NCI-H2029 treated with DMSO at 0.1 percent for 48 hours (cell line): ENCODE data around the gene CLEC11A.

Experiments
- DNase-seq: peaks from one replicate; lab custom pipeline; 2025; lab: John Stamatoyannopoulos, UW

The CLEC11A gene, protein sequence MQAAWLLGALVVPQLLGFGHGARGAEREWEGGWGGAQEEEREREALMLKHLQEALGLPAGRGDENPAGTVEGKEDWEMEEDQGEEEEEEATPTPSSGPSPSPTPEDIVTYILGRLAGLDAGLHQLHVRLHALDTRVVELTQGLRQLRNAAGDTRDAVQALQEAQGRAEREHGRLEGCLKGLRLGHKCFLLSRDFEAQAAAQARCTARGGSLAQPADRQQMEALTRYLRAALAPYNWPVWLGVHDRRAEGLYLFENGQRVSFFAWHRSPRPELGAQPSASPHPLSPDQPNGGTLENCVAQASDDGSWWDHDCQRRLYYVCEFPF

DNA sequence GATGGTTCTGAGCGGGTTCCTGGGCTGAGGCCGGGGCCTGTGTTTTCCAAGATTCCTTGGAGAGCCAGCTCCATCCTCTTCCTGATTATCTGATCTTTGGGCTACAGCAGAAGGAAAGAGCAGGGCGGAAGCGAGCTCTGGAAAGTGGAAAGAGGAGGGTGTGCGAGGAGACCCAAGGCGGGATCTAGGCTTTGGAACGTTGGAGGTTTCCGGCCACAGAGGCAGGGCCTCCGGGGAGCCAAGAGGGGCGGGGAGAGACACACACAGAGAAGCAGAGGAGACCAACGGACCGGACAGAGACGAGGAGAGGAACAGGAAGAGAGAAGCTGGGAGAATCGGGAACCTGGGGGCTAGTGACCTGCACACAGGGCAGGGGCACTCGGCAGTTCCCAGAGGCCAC lies at the start of gene CLEC11A:
Gene CLEC11A (plus strand): TSS at position 296 of the 400 bp plus-strand sequence. CDS start 162 bp downstream, outside the sequence.
- DNase-seq = no peak

DNA sequence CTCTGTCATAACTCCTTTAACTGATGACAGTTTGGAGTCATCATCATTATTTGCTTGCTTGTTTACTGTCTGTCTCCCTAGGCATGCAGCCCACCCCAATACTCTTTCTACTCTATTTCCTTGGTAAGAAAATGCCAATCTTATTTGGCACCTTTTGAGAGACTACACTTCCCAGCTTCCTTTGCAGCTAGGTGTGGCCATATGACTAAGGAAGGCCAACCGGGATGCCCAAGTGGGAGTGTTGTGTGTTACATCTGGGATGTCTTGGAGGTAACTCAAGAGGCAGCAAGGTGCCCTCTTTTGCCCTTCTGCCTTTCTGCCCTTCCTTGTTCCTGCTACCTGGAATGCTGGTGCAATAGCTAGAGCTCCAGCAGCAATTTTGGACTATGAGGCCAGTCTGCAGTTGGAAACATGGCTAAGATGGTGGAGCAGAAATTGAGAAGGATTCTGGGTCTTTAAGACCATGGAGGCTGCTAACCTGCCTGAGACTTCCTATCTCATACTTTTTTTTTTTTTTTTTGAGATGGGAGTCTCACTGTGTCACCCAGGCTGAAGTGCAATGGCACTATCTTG lies 46.5 kb upstream of the CLEC11A start:
- no peak for DNase-seq

DNA sequence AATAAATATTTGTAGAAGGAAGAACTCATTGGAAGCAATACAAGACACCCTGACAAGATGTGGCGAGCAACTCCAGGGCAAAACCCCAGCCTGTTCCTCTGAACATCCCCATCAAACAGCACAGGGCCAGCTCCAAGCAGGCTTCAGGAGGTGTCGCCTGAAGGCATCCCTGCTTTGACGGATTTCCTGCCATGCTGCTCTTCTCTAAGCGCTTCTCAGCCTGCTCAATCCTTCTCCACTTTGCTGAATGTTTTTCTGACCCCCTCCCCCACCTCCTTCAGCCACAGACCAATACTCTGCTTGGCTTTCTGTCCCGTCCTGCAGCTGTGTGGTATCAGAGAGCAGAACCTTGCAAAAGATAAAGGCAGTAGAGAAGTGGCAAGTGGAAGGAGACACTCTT lies 45.5 kb upstream of the CLEC11A start:
- no peak for DNase-seq

DNA sequence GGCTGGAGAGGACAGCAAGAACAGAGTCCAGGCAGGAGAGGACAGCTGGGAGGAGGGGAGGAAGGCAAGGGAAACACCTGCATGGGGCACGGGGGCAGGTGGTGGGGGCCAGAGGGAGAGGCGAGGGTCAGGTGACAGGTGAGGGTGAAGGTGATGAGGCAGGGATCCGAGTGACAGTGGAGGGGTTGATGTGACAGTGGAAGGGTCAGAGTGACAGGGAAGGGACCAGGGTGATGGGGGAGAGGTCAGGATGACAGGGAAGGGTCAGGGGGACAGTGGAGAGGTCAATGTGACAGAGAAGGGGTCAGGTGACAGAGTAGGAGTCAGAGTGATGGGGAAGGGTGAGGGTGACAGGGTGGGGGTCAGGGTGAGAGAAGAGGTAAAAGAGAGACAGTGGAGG lies 44.8 kb upstream of the CLEC11A start:
- no peak for DNase-seq

DNA sequence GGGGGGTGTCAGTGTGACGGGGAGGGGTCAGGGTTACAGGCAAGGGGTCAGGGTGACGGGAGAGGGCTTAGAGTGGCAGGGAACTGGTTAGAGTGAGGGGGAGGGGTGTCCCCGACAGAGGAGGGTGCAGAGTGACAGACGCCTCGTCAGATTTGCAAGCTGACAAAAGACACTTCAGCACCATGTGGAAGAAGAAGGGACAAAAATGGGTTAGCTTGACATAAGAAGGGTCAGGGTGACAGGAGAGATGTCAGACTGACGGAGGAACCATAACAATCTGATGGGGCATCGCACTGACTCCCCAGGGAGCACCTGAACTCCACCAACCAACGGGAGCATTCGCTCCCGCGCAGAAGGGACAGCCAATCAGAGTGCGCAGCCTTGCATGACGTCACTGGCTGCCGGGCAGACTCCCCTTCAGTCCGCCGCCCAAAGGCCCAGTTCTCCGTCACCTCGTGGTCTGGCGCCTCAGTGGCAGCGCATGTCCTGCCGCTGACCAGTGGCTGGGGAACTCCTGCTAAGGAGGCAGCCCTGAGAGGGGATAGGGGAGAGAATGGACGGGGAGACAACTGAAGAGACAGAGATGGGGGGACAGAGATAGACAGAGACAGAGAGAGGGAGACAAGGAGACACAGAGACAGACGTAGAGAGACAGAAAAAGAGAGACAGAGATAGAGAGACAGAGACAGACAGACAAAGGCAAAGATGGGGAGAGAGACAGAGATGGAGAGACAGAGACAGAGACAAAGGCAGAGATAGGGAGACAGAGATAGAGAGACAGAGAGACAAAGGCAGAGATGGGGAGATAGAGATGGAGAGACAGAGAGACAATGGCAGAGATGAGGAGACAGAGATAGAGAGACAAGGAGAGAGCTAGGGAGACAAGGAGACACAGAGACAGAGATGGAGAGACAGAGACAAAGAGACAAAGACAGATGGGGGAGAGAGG lies 43.7 kb upstream of the CLEC11A start:
- DNase-seq = no peak

DNA sequence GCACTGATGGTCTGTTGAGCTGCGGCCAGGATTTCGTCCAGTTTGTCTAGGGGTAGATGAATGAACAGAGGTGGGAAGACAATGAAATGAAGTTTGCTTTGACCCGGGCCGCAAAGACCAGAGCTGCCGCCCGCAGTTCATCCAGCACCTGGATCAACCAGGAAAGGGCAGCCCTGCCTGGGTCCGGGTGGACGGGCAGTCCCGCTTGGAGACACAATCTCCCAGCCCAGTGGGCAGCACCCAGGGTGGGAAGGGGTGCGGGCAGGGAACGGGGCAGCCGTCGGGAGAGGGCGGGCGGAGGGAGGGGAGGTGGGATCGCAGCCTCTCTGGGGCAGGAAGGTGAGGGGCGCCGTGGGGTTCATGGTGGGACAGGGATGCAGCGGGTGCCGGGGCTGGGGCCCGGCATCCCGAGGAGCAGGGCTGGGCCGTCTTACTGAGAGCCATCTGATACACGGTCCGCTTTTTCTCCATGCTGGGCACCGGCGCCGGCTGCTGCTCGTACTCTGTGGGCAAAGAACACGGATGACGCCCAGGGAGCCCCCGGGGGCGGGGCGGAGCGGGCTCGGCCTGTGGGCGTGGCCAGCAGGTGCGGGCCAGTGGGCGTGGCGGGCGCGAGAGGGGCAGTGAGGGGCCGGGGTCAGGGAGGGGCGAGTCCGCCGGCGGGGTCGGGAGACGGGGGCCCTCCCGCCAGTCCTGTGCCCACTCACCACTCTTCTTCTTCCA lies 36.7 kb upstream of the CLEC11A start:
- DNase-seq = no peak

DNA sequence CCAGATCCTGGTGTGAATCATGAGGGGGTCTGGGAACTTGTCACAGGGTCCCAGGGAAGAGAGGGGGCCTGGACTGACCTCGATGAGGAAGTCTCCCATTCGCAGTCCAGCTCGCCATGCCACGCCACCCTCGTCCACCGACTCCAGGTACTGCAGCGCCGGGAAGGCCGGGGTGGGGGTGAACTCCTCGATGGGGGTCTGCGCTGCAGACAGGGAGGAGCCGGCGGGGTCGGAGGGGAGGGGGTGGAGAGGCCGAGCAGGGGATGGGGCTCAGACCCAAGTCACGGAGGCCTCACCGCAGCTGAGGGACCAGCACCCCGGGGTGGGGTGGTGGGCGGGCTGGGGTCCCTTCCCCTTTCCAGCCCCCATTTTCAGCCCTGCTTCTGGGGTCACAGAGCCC lies 34.4 kb upstream of the CLEC11A start:
- no peak for DNase-seq

DNA sequence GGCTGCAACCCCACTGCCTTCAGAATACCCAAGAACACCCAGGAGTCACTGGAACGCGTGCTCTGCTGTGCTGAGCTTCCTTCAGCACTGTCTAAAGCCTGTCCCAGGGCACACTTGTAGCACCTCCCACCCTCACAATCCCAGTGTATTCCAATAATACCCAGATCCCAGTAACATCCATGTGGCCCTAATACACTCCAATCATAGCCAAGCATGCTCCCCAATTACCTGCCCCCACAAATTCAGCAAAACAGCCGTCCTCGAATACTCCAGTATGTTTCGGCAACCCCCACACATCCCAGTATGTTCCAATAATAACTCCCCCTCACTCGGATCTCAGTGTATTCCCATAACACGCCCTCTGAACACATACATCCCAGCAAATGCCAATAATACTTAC lies 32.7 kb upstream of the CLEC11A start:
- no peak for DNase-seq

DNA sequence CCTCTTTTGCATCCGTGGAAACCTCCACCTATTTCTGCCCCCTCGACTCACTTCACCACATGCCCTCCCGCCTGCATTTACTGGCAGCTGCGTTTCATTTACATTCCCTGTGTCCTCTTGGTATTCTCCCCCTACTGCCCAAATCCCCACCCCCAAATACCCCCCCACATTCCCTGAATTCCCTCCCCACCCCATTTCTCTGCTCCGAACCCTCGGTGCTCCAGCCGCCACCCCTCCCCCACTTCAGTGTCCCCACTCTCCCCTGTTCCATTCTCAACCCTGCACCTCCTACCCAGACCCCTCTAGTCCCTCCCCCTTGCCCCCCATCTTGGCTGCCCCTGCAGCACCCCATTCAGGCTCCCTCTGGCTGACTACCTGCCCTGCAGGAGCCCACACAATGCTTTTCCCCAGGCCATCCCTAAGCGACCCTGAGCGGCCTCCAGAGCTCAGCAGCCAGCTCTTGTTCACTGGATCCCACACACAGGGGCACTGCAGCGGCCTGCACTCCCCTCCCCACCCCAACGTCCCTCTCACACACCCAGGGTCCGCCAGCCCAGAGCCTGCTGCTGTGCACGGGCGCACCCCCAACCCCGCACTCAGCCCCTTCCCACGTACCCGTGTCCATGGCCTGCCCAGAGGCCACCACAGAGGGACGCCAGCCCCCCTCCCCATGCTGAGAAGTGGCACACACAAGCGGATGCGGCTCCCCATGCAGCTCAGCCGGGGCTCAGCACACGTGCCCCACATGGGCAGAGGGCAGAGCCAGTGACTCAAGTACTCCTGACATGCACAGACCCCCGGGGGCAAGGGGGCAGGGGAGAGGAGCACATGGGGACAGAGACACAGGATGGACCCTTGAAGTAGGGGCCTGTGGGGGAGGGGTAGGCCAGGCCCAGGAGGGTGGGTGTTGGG lies 29.8 kb upstream of the CLEC11A start:
- DNase-seq = no peak

DNA sequence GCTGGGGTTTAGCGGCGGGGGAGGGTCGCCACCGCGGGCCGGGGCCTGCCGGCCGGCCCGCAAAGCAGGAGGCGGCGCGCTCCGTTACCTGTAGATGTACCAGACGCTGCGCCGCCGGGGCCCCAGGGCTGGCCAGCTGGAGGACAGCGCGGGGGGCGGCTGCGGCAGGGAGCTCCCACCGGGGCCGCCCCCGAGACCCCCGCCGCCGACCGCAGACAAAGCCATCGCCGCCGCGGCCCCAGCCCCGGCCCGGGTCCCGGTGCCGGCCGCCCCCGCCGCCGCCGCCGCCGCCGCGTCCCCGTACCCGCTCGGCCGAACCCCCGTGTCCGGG lies 28.4 kb upstream of the CLEC11A start:
- no peak for DNase-seq

DNA sequence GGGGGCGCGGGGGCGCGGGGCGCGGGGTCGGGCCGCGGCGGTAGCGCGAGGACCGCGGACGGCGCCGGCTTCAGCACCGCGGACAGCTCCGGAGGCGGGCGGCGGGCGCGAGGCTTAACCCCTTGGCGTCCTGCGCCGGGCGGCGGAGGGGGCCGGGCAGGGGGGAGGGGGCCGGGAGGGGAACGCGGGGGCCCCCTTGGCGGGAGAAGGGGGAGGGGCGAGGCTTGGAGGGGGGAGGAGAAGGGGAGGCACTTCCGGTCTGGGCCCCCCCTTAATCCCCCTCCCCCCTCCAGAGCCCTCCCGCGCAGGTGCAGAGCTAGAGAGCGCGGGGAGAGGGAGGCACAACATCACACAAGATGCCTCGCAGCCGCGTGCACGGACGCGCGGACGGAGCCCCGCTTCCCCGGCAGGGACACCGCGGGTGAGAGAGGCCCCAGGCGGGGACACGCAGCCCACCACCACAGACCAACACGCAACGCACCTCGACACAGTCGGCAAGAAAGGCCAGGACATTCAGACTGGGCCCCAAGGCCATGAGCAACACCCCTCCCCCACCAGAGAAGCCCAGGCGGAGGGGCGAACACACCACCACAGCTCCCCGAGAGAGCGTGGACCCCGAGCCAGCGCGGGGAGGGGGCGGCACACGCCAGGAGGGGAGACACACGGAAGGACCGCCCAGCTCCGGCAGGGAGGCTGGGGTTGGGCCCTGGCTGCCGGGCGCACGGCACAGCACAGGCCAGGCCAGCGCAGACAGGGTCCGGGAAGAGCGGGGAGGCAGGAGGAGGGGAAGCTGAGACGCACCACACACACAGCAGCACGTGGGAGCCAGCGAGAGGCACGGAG lies 27.7 kb upstream of the CLEC11A start:
- no peak for DNase-seq

DNA sequence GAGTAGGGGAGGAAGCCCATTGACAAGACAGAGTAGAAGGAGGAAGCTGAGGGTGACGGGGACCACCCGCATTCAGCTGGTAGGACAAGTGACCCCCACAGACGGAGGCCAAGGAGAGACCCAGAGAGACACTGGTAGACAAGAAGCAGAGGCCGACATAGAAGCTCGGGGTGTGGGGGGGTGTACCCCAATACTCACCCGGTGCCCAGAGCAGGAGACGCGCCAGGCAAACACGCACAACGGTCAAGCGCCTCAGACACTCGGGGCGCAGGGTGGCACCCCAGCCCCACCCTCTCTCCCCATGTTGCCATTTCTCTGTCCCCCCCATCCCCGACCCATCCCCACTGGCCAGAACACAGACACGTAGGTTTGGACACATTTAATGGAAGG lies 27.1 kb upstream of the CLEC11A start:
- no peak for DNase-seq

DNA sequence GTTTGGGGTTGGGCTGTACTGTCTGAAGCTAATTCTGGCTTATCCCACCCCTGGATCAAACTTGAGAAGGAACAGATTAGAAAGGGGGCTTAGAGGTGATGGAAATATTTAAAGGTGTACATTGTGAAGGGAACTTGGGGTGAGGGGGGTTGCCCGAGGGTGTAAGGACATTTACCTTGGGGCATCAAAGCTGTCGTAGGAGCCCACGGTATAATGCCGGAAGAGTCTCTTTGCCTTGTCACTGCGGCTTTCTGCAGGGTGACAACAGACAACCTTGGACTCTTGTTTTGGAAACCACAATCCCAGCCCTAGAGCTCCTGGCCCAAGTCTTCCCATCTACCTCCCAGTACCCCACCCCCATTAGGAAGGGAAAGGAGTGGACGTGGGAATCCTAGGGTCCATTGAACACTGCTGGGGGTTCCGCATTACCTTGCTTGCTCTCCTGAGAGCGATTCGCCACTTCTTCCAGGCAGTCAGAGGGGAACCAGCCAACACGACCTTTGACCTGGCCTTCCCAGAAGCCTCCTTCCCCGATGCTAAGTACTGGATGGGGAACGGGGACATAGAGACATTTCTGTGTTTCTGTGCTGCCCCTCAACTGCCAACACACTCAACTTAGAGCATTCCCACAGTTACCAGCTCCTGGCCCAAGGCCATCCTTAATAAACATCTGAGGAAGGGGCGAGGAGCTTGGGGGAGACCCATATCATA lies 25.6 kb upstream of the CLEC11A start:
- no peak for DNase-seq

DNA sequence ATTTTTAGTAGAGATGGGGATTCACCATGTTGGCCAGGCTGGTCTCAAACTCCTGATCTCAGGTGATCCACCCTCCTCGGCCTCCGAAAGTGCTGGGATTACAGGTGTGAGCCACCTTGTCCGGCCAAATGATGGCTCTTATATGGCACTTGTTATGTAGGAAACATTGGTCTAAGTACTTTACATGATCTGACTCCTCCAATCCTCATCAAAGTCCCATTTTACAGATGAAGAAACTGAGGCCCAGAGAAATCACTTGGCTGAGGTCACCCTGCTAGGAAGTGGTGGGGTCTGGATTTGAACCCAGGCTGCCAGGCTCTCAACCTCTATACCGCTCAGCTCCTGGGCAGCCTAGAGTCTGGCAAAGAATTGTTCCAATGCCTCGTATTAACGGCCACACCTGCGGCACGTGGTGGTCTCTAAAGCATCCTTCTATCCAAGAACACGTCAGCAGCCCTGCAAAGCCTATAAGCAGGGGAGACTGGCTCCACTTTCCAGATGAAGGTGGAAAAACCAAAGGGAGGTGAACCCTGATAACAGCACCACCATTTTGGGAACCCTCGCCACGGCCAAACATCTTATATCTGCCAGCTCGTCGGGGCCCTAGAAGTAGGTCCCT lies 21.7 kb upstream of the CLEC11A start:
- no peak for DNase-seq

DNA sequence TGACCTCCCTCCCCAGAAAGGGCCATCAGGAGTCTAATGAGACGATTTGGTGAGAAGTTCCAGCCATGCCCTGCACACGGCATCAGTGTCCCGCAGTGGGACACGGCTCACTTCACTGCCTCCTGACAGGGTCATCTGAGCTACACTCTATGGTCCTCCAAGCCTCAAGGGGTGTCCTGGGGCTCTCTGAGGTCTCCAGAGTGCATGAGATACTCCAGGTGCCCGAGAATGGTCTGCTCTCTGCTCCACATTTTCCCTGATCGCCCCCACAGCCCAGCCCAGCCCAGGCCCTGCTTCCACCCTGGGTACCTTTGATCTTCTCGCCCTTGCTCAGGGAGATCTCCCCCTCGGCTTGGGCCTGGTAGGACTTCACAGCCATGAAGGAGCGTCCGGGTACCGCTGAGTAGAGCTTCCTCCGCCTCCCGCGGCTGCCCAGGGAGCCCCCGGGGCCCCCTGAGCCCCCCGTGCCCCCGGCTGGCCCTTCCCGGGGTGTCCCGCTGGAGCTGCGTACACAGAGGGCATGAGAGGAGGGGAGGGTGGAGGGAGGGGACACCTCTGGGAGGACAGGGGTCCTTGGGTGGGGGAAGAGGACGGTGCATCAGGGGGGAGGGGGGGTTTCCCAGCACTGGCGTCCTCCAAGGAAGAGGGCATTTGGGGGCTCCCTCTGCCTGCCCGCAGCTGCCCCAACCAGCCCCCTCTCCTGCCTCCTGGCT lies 20.9 kb upstream of the CLEC11A start:
- DNase-seq = no peak

DNA sequence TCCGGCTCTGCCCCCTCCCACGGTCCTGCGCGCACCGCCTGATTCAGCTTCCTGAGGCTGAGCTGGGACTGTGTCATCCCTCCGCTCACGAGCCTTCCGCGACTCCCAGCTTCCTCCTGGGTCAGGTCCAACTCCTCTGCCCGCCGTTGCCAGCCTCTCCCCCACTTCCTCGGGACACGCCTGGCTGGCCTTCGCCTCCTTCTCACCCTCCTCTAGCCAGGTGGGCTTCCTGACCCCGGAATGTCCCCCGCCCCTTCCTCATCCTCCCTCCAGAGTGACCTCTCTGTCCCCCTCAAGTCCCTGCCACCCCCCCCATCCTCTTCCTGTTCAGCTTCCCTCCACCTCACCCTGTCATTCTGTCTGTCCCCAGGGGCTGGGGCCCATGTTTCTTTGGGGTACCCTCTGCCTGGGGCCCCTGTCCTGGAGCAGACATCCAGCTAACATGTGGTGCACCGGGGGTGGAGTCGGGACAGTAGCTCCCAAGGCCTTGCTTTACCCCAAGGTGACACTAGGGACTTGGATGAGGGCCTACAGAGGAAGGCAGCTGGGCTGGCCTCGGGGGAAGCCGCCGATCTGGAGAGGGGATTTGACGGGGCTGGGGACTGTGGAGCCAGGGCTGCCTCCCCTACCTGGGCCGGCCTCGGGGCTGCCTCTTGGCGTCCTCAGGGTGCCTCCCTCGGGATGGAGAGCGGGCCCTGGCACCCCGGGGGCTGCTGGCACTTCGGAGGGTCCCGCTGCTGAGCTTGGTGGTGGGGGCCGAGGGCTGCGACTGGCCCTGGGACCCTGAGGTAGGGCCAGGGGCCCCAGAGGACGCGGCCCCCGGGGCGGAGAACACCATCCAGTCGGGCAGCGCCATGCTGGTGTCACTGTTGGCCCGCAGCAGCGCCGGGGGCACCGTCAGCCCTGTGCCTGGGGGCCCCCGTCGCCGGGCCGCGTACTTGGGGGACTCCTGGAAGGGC lies 20.0 kb upstream of the CLEC11A start:
- no peak for DNase-seq
